Measurements from ENCODE around the gene PARP9. TPM values are rescaled to one million over a fixed set of nuclear protein-coding genes. Genes with fewer than 3 reads are reported as not detected.

The PARP9 gene
- total and polyA plus RNA-seq, 2 of the 13 experiments (the other 11 are each of a cell fraction or from before 2014, with no cell fraction given) = 6.5 to 10.6 TPM

DNA sequence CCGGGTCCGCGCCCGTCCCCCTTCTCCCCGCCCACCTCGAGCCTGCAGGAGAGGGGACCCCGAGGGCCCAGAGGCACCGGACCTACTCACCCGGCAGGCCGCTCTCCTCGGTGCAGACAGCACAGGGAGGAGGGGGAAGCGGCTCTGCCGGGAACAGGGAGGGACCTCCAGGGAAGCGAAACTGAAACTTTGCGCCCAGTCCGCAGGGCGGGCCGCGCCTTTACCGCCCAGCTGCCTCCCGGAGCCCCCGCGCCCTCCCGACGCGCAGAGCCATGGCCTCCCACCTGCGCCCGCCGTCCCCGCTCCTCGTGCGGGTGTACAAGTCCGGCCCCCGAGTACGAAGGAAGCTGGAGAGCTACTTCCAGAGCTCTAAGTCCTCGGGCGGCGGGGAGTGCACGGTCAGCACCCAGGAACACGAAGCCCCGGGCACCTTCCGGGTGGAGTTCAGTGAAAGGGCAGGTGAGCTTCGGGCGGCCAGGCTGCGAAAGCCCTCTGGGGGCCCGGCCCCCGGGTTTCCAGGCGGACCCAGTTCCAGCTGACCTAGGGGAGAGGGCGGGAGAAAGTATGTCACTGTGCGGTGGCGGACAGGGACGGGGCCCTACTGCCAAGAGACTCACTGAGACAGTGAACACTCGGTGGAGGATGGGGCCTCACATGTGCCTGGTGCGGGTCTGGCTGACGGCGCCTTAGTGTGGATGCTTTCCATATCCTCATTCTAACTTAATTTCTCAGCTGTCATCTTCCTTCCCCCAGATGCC is at the start of gene PARP9, which contains the start of gene DTX3L (continued):
- TF ChIP-seq ZNF597 (CRISPR knock-in tag; IDR thresholded peaks at IDR 0.05) (no peak), ZNF431 (CRISPR knock-in tag; IDR thresholded peaks at IDR 0.05; ENCODE audit: borderline replicate concordance, low read depth) (0 out of 2 replicates have a peak, but pooled peaks have one; percentile 80), ZNF432 (CRISPR knock-in tag; IDR thresholded peaks at IDR 0.05; ENCODE audit: borderline replicate concordance) (no peak), GPN1 (CRISPR knock-in tag; IDR thresholded peaks at IDR 0.05; ENCODE audit: borderline replicate concordance) (no peak), SP5 (CRISPR knock-in tag; IDR thresholded peaks at IDR 0.05; ENCODE audit: borderline replicate concordance, low read depth) (no peak), RARA (CRISPR knock-in tag; IDR thresholded peaks at IDR 0.05) (peak; percentile 63; the same call in 1 of the 2 replicates), ZBTB40 (IDR thresholded peaks at IDR 0.05) (no peak), ZBTB40 (CRISPR knock-in tag; IDR thresholded peaks at IDR 0.05) (peak; percentile 71), ATAD3A (CRISPR knock-in tag; IDR thresholded peaks at IDR 0.05) (no peak), FOXK2 (IDR thresholded peaks at IDR 0.05) (no peak), KLF11 (CRISPR knock-in tag; IDR thresholded peaks at IDR 0.05) (0 out of 2 replicates have a peak, but pooled peaks have one; percentile 65), ZFP41 (CRISPR knock-in tag; IDR thresholded peaks at IDR 0.05; ENCODE audit: borderline replicate concordance) (peak; percentile 75), ATF1 (CRISPR knock-in tag; IDR thresholded peaks at IDR 0.05) (no peak), IRF2 (CRISPR knock-in tag; IDR thresholded peaks at IDR 0.05) (peak; percentile 100), ELF4 (CRISPR knock-in tag; IDR thresholded peaks at IDR 0.05; ENCODE audit: borderline replicate concordance) (peak; percentile 86)
- TF ChIP-seq, protein P1, sequence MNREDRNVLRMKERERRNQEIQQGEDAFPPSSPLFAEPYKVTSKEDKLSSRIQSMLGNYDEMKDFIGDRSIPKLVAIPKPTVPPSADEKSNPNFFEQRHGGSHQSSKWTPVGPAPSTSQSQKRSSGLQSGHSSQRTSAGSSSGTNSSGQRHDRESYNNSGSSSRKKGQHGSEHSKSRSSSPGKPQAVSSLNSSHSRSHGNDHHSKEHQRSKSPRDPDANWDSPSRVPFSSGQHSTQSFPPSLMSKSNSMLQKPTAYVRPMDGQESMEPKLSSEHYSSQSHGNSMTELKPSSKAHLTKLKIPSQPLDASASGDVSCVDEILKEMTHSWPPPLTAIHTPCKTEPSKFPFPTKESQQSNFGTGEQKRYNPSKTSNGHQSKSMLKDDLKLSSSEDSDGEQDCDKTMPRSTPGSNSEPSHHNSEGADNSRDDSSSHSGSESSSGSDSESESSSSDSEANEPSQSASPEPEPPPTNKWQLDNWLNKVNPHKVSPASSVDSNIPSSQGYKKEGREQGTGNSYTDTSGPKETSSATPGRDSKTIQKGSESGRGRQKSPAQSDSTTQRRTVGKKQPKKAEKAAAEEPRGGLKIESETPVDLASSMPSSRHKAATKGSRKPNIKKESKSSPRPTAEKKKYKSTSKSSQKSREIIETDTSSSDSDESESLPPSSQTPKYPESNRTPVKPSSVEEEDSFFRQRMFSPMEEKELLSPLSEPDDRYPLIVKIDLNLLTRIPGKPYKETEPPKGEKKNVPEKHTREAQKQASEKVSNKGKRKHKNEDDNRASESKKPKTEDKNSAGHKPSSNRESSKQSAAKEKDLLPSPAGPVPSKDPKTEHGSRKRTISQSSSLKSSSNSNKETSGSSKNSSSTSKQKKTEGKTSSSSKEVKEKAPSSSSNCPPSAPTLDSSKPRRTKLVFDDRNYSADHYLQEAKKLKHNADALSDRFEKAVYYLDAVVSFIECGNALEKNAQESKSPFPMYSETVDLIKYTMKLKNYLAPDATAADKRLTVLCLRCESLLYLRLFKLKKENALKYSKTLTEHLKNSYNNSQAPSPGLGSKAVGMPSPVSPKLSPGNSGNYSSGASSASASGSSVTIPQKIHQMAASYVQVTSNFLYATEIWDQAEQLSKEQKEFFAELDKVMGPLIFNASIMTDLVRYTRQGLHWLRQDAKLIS (CRISPR knock-in tag; IDR thresholded peaks at IDR 0.05) = no peak
